ENCODE results near the gene NGFR. TPM values are rescaled to one million over a fixed set of nuclear protein-coding genes. Genes with fewer than 3 reads are reported as not detected.

The NGFR gene
- total RNA-seq, 1 donor: under 0.01 TPM

- DNase-seq (ENCODE audit: low read depth): no peak
- no peak overlapping the region for H3K4me3 ChIP-seq (ENCODE audit: low read depth, low read length)
- TF ChIP-seq CTCF (IDR thresholded peaks at IDR 0.05; ENCODE audit: insufficient read depth, low read depth, low read length): no peak
These were observed 50.9 kb downstream of the NGFR start for GRCh38 chr17:49545806-49546545.

GRCh38 chr17:49546546-49547535 is 51.7 kb downstream of the NGFR start:
- H3K4me3 ChIP-seq (ENCODE audit: low read depth, low read length): no peak overlapping the region
- no peak for DNase-seq (ENCODE audit: low read depth)
- TF ChIP-seq CTCF (IDR thresholded peaks at IDR 0.05; ENCODE audit: insufficient read depth, low read depth, low read length): no peak

GRCh38 chr17:49547566-49547965 is 52.5 kb downstream of the NGFR start:
- no peak for DNase-seq (ENCODE audit: low read depth)
- H3K4me3 ChIP-seq (ENCODE audit: low read depth, low read length): no peak overlapping the region
- TF ChIP-seq CTCF (IDR thresholded peaks at IDR 0.05; ENCODE audit: insufficient read depth, low read depth, low read length): no peak

GRCh38 chr17:49548051-49548505 is 53.0 kb downstream of the NGFR start:
- no peak for DNase-seq (ENCODE audit: low read depth)
- TF ChIP-seq CTCF (IDR thresholded peaks at IDR 0.05; ENCODE audit: insufficient read depth, low read depth, low read length): no peak

GRCh38 chr17:49548506-49549310 is 53.6 kb downstream of the NGFR start:
- H3K4me3 ChIP-seq (ENCODE audit: low read depth, low read length): no peak overlapping the region
- peak; percentile 79 for TF ChIP-seq CTCF (IDR thresholded peaks at IDR 0.05; ENCODE audit: insufficient read depth, low read depth, low read length)
- DNase-seq (ENCODE audit: low read depth): peak; percentile 50

More at GRCh38 chr17:49548051-49548505, 53.0 kb downstream of the NGFR start:
- no peak overlapping the region for H3K4me3 ChIP-seq (ENCODE audit: low read depth, low read length)

GRCh38 chr17:49549311-49549605 is 54.2 kb downstream of the NGFR start:
- no peak for TF ChIP-seq CTCF (IDR thresholded peaks at IDR 0.05; ENCODE audit: insufficient read depth, low read depth, low read length)
- no peak overlapping the region for H3K4me3 ChIP-seq (ENCODE audit: low read depth, low read length)
- DNase-seq (ENCODE audit: low read depth): no peak
